DMS53 treated with DMSO at 0.1 percent for 48 hours (cell line): Measurements from ENCODE around the gene ATXN1.

ENCODE experiments used
- DNase-seq: peaks from one replicate; lab custom pipeline; 2025; ENCODE audit not compliant: unreplicated experiment; lab: John Stamatoyannopoulos, UW

Gene ATXN1

DNA sequence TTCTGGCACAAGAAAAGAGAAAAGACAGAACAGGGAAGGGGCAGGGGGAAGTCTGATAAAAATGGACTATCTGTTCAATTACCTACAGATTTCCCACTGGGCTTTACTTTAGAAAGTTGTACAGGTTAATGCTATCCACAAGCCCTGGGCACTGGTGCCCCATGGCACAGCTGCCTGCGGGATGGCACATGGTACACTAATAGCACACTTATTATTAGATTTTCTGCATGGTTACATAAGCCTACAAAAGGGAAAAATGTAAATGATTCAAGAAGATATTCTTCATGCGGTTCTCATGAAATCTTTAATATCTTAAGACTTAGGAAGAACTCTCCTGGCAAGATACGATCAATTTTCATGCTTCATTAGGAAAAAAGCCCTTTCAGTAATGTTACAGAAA lies 385.4 kb downstream of the ATXN1 start:
- no peak for DNase-seq

DNA sequence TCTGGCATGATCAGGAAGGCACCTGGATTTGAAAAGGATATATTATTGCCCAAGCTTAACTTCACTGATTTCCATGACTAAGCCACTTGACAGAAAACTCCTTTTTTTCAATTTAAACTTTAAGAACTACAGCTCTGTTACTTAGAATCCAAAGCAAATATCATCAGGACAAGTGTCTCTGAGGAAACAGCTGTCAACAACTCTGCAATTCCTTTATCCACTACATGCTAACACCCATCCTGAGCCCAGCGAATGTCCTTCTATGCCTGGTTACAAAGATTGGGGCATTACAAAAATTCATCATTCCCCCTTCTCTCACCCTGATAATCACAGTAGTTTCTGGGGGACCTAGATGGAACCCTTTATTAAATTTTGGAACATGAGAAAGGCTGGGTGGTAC lies 386.1 kb downstream of the ATXN1 start:
- DNase-seq: no peak

DNA sequence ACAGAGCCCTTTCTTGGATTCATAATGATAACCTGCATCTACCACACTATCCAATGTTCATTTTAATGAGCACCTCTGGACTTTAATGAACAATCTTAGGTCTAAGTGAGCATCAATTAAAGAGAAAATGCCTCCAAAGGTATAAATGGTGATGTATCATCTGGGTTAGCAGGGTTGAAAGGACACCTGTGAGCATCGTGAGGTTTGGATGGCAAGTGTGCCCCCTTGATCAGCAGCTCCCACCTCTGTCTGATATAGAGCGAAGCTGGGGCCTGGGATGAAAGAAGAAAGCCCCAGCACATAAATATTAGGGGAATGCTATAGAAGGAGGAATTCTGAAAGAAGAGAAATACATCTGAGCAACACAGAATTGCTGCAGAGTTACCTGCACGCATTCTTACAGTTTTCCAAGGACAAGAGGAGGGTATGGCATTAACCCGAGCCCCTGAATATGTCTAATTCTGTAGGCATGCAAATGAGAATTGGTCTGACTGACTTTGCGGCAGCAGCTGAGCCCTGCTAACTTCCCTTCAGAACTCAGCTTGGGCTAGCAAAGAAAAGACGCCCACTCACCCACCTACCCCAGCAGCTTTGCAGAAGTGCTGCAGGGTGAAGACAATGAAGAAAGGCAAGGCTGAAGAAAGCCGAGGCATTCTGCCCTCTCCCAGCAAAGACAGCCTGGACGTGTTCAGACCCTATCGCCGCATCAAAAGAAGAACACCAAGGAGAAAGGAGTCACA lies 386.6 kb downstream of the ATXN1 start:
- DNase-seq: no peak

DNA sequence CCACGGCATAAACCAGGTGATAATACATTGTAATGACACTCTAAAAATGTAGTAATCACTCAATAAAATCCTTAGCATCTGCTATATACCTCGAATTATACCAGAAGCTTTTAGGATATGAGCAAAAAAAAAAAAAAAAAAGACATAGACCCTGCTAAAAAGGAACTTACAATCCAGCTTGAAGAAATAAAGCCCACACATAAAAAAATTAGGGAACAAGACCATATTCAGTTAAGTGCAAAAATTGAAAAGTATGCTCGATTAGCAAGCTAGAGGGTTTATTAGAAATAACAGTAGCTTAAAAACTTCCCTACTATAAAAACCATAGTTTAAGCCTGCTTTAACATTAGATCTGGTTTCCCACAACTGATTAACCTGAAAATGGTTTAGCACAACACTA lies 387.2 kb downstream of the ATXN1 start:
- DNase-seq: no peak

DNA sequence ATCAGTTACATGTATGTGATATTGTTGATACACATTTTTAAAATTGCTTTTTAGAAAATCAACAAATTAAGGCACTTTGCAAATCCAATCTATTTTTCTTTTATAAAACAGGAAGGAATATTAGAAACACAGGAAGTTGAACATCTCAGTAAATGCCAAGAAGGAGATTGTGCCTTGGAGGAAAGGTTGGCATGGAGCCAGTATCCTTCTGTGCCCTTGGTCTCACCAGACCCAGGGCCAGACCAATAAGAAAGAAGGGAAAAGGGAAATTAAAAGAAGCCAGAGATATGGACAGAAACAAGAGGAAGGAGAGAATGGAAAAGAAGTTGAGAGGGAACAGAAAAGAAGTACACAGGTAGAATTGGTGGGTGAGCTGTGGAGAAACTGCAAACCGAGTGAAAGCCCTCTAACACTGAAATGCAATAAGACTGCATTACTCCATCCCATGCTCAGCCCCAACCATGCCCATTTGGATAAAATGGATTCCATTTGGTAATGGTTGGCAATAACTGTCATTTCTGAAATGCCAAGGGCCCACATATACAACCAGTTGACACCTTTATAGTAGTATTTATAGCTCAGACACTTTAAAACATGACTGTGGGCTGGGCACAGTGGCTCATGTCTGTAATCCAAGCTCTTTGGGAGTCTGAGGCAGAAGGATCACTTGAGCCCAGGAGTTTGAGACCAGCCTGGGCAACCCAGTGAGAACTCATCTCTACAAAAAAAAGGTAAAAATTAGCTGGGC lies 389.1 kb downstream of the ATXN1 start:
- no peak for DNase-seq

DNA sequence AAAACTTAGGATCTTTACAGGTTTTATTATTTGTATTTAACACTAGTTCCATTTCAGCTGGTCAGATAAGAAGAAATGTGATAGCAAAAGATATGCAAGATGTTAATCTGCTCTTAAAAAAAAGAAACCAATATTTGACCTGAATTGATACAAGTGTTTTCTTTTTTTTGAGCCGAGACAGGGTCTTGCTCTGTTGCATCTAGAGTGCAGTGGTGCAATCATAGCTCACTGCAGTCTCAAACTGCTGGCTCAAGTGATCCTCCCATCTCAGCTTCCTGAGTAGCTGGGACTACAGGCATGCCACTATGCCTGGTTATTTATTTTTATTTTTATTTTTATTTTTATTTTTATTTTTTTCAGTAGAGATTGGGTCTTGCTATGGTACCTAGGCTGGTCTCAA lies 389.9 kb downstream of the ATXN1 start:
- DNase-seq: no peak

DNA sequence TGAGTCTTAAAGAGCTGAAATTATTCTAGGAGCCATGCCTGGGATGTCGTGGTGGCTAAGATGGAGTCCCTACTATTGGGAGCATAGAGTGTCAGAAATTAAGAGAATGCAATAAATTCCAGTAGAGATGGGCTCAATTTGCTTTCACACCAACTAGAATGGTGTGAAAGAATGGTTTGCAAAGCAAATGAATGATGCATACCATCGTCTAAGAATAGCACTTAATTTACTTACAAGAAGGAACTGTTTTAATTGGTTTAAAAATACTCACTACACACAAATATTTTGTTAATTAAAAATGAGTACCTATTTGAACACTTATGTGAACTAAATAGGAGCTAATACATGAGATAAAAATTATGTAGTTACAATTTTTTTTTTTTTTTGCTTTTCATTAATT lies 390.3 kb downstream of the ATXN1 start:
- DNase-seq: no peak

DNA sequence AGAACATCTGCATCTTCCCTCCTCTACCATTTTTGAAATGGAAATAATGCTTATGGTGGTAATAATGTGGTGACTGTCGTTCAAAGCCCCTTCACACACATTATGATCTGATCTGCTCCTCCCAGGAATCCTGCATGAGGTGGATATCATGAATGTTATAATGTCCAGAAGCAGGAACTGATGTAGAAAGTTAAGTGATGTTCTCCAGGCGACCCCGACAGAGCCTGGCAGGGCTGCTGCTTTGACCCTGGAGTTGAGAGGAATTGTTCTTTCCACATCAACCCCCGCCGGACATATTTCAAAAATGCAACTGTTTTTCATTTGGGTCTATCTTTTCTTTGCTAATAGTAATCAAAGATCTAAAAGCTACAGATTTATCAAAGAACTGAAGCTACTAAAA lies 391.3 kb downstream of the ATXN1 start:
- DNase-seq: no peak

DNA sequence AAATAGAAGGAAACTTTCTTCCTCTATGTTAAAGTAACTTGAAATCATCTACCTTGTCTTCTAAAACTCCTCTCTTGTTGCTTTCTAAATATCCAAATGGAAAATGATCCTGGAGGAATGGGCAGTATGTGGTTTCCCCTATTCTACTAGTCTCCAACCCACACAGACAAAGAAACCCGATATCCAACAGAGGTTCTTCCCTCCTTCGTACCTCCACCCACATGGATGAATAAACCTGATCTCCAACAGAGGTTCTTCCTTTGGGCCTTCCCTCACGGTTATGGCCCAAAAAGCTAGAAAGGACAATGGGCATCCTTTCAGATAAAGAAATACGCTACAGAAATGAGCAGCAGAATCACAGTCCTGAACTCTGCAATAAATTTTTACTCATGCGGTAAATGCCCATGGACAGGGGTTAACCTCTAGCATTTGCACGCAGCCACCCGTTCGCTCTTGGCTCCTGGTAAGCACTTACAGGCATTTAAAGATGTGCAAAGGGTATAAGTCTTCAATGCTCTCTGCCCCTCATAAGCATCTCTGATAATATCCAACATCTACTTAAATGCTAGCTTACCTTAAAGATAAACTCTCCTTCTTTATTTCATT lies 392.0 kb downstream of the ATXN1 start:
- no peak for DNase-seq

DNA sequence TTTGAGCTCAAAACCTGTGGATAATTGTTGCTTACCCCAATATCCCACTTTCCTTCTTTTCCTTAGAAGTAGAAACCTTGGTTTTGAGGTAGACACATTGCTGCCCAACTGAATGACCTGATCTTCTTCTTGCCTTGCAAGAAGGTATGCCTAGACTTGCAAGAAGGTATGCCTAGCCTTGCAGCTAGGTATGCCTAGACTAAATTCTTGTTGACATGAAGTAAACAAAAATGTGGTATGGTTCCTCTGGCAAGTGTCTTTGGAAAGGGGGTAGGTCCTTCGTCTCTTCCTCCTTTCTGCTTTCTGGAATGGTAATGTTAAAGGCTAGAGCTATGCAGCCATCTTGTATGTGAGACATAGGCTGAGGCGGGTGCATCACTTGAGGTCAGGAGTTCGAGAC lies 393.7 kb downstream of the ATXN1 start:
- DNase-seq: no peak

DNA sequence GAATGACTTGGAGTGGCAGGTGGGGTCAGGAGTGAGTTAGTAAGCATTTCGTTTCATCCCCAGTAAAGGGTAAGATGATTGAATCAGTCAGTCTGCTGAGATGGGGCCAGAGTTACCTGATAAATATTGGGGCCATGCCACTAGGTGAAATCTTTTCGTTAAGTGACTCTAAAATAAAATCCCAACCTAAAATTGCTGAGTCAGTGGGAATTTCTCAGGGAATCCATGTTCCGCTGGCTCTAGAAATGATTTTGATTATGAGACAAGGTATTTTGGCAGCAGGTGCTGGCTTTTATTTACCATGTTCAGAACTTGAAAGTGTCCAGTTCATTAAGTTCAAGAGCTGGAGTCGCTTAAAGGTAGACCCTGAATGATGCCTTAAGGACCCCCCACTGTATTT lies 397.5 kb downstream of the ATXN1 start:
- no peak for DNase-seq

DNA sequence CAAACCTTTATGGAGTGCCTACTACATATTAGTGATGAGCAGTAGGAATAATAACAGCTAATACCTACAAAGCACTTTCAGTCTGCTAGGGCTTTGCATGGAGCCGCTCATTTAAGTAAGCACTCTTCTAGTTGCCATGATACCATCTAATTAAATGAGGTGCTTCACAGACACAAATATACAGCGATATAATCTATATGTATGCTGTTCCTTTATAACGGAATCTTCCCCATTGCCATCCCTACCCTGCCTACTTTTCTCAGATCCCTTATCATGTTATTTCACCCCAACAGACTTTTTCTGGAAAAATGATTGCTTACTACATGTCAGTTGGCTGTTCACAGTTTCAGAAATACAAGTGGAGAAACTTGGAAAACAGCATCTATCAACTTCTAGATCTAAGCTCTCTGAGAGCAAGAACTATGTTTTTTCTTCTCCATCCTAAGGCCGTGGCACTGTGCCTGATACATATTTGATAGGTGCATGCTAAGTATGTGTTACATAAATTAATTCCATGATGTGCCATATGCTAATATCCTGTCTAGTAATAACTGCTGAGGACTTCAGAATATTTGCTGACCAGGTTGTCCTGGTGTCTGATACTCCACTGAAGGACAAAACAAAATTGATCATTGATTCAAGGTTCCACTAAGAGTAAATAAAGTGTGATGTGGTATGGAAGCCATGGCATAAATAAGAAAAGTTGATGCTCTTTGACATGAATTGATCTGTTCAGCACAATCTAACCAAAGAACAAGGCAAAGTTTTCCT lies 398.3 kb downstream of the ATXN1 start:
- no peak for DNase-seq

DNA sequence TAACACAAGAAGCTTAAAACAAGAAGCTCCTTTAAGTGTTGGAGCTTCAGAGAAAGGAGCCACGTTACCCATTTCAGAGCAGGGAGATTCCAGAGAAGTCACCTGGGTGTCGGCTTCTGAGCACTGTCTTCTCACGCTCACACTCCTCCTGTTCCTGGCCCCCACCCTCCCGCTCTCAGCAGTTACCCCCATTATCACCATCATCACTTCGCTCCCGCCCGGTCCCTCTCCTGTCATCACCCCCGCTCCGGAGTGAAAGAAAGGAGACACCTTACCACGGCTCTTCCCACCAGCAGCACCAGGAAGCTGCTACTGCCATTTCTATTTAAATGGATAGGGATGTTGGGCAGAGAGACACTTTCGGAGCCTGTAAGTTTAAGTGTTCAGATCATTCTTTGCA lies 399.0 kb downstream of the ATXN1 start:
- DNase-seq: no peak

DNA sequence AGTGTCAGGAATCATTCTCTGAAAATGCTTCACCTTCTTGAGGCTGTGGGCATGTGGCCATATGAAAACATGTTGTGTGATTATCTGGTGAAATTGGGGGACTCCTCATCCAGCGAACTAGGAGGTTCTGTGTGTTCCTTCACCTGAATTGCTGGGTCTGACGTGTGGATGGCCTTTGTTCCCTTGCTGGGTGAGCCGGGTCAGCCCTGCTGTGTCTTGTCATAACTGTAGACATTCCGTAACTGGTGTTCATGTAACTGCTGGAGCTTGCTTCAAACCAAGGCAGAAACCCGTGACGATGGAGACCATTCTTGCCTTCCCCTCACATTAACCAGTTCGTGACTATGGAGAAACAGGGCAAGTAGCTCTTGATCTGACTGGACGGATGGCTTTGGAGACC lies 399.4 kb downstream of the ATXN1 start:
- DNase-seq: no peak

DNA sequence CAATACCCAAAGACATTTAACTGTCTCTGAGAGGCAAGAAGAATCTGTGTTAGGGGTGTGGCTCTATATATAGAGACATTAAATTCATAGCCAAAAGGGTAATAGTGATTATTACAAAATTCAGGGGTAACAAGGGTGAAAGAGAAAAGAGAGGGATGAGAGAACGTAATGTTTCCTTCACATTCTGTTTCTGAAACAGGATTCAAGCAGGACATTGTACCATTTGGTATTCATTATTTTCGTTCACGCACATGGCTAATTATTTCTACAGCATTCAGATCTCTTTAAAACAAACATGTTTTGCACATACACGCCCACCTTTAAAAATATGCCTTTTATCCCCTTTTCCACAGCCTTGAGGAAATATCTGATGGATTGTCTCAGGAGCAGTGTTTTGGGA lies 400.1 kb downstream of the ATXN1 start:
- no peak for DNase-seq

DNA sequence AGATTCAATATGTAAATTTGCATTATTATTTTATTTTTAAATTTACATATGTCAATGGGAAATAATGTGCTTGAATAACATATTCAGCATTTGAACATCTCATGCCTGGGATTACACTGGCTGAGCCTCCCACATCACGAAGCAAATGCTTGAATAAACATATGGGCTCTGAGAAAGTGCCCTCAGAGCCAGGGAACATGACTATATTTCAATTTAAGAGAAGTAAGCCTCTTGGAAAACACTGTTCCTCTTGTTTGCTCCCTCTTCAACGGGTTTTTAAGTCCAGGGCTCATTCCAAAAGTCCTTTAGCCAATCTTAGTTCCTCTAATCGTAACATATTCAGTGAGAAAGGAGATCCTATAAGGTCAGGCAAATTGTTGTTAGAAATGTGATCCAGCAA lies 400.9 kb downstream of the ATXN1 start:
- DNase-seq: no peak

DNA sequence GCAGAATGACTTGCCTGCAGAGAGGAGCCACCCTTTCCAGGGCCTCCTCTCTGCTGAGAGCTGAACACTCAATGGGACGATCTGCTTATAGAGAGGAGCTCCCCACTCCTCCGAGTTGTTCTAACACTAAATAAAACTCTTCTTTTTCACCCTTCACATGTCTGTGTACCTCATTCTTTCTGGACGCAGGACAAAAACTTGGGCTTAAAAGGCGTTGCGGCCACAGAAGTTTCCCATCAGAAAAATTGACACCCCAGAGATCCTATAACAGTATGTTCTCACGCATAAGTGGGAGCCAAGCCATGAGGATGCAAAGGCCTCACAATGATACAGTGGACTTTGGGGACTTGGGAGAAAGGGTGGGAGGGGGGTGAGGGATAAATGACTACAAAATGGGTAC lies 401.7 kb downstream of the ATXN1 start:
- no peak for DNase-seq

DNA sequence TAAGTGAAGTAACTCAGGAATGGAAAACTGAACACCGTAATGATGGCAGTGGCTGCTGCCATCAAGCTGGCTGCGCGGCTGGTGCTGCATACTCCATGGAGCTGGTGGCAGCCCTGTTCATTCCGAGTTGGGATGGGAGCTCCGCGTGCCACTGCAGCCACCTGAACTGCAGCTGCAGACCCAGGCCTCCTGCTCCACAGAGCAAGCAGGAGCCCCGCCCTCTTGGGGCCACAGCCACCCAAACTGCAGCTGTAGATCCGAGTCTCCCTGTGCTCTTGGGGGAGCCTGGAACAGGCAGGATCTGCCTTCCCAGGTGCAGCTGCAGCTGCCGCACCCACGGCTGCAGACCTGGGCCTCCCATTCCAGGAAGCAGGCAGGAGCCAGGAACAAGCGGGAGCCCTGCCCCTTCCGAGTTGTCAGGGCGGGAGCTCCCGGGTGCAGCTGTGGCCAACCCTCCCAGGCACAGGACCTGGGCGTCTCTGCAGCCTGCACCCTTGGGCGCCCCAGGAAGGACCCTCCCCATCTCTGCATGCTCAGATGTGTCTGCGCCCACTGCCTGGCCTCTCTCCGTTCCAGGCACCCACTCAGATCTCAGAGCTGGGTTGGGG lies 402.6 kb downstream of the ATXN1 start:
- no peak for DNase-seq

DNA sequence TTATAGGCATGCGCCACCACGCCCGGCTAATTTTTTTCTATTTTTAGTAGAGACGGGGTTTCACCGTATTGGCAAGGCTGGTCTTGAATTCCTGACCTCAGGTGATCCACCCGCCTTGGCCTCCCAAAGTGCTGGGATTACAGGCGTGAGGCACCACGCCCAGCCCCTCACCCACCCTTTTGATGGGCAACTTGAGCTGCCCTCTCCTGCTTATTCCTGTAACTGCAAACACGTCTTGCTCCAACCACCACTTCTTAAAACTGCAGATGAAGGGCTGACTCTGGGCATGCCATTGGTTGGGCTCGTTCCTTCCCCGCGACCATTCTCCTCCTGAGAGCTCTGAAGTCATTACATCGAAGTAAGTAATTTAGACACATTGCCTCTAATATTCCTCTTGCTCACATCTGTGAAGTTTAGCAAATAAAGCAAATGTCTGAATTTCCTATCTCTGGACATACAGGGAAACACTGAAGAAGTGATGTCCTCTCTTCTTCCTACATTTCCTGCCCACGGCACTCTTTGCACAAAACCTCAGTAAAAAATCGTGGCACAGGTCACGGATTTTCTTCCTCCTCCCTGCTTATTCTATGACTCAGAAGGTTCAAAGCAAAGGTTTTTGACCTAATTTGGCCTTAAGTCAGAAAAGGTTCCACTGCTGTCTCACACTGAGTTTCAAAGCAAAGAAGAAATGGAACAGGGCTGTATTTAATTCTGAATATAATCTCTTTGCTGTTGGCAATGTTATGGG lies 405.4 kb downstream of the ATXN1 start:
- no peak for DNase-seq

DNA sequence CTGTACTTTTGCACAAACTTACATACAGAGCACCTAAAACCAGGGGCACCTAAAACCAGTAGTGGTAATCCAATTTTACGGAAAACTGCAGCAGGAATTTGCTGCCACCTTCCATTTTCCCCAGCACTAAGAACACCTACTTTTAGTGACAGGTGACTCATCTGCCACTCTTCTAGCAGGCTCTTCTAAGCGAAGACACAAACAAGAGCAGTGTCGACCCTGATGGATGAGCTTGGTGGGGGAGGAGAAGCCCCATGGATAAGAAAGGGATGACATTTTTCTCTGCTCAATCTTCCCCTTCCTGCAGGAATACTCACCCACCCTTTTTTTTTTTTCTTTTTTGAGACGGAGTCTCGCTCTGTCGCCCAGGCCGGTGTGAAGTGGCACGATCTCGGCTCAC lies 406.0 kb downstream of the ATXN1 start:
- no peak for DNase-seq

DNA sequence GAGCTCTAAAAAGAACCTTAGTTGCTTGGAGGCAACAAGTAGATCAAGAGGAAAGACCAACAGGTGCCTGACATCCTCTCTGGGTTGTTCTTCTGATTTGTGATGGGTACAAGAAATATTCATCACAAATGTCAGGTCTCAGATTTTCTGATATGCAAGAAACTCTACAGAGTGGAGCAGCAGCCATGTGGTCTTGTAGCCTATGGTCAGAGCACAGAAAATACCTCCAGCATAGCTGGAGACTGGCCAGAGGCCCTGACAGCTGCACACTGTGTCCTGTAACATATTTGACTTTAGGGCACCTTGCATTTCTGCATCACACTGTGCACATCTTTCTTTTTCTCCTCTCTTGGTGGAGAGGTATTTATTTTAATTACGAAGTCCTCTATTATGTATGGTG lies 406.6 kb downstream of the ATXN1 start:
- DNase-seq: no peak
